KMS-11 (cell line): Measurements from ENCODE around the gene ERO1B.

Source experiments
- H2AFZ ChIP-seq: fragments of 200-600 bp; sonication (generic); 2 replicates; pipeline ENCODE4 v1.6.1; 2016; ENCODE audit warnings: antibody characterized with exemption, mixed run types, low read depth
- H3K27ac ChIP-seq: fragments of 200-600 bp; sonication (generic); 2 replicates; pipeline ENCODE4 v1.6.1; 2016; ENCODE audit warnings: mild to moderate bottlenecking, mixed run types
- H3K27me3 ChIP-seq: fragments of 200-600 bp; sonication (generic); 2 replicates; pipeline ENCODE4 v1.6.1; 2017; ENCODE audit warnings: mild to moderate bottlenecking, low read depth, mixed run types, moderate library complexity; ENCODE audit not compliant: insufficient read depth
- H3K36me3 ChIP-seq: fragments of 200-600 bp; sonication (generic); 2 replicates; pipeline ENCODE4 v1.6.1; 2017; ENCODE audit warnings: mild to moderate bottlenecking, mixed run types; ENCODE audit not compliant: insufficient read depth
- H3K4me1 ChIP-seq: fragments of 200-600 bp; sonication (generic); 2 replicates; pipeline ENCODE4 v1.6.1; 2016; ENCODE audit warnings: mild to moderate bottlenecking, low read depth, mixed run types; ENCODE audit not compliant: poor library complexity, severe bottlenecking
- H3K4me2 ChIP-seq: fragments of 200-600 bp; sonication (generic); 2 replicates; pipeline ENCODE4 v1.7.0; 2016; ENCODE audit warnings: mild to moderate bottlenecking, mixed run types
- H3K4me3 ChIP-seq: fragments of 200-600 bp; sonication (generic); IDR thresholded peaks from 2 replicates; pipeline ENCODE4 v1.6.1; 2017; ENCODE audit warnings: low read depth, low read length, mixed read lengths; ENCODE audit not compliant: insufficient read depth
- H3K79me2 ChIP-seq: fragments of 200-600 bp; sonication (generic); 2 replicates; pipeline ENCODE4 v1.6.1; 2016; ENCODE audit warnings: low read depth, mixed run types; ENCODE audit not compliant: insufficient read depth
- H3K9ac ChIP-seq: fragments of 200-600 bp; sonication (generic); 2 replicates; pipeline ENCODE4 v1.6.1; 2016; ENCODE audit warnings: mild to moderate bottlenecking, mixed run types
- H4K20me1 ChIP-seq: fragments of 200-600 bp; sonication (generic); 2 replicates; pipeline ENCODE4 v1.6.1; 2016; ENCODE audit warnings: mild to moderate bottlenecking, mixed run types; ENCODE audit not compliant: insufficient read depth
- CTCF ChIP-seq: fragments of 200-600 bp; sonication (generic); conservative IDR thresholded peaks from 2 replicates; pipeline ENCODE4 v1.6.1; 2017; ENCODE audit warnings: low read depth, mild to moderate bottlenecking, antibody characterized with exemption, low read length, moderate library complexity, mixed read lengths

Gene ERO1B

GRCh38 chr1:236322566-236323409, 41.0 kb upstream of the ERO1B start:
- H3K27ac ChIP-seq, result no peak overlapping the region
- no peaks in the 10 kb centered on the region for H4K20me1 ChIP-seq
- no peak overlapping the region for H3K4me2 ChIP-seq
- H3K4me1 ChIP-seq, result no peaks in the 10 kb centered on the region
- no peaks in the 10 kb centered on the region for H3K27me3 ChIP-seq
- H3K36me3 ChIP-seq, result no peaks in the 10 kb centered on the region
- TF ChIP-seq CTCF, result no peak
- no peak overlapping the region for H3K4me3 ChIP-seq
- H2AFZ ChIP-seq, result no peak overlapping the region
- no peak overlapping the region for H3K9ac ChIP-seq
- H3K79me2 ChIP-seq, result no peaks in the 10 kb centered on the region

- no peaks in the 10 kb centered on the region for H3K27me3 ChIP-seq
- H3K4me1 ChIP-seq, result no peaks in the 10 kb centered on the region
- no peaks in the 10 kb centered on the region for H3K36me3 ChIP-seq
- no peaks in the 10 kb centered on the region for H3K79me2 ChIP-seq
- H3K9ac ChIP-seq, result no peak overlapping the region
- no peak for TF ChIP-seq CTCF
- no peak overlapping the region for H3K27ac ChIP-seq
- H2AFZ ChIP-seq, result no peak overlapping the region
- H4K20me1 ChIP-seq, result no peaks in the 10 kb centered on the region
- H3K4me2 ChIP-seq, result no peak overlapping the region
- no peak overlapping the region for H3K4me3 ChIP-seq
These were observed 39.3 kb upstream of the ERO1B start for GRCh38 chr1:236321101-236321500.

DNA sequence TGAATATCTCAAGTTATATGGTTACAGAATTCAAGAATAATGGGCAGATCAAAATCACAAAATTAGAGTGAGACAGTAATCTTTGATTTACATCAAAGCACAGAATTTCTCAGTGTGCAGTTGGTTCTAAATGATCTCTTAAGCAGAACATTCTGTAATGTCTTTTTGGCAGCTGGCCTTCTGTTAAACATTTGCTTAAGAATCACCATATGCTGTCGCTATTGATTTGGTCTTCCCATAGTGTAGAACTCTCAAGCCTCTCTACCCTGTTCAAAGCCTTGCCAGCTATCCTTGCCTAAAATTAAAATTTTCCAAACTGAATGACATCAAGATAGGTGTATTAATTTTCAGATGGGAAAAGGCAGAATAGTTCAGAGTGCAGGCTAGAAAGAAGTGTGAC, 38.9 kb upstream of the ERO1B start:
- H3K79me2 ChIP-seq, result no peaks in the 10 kb centered on the region

GRCh38 chr1:236320214-236320613, 38.5 kb upstream of the ERO1B start:
- Histone ChIP-seq H3K9ac (no peak overlapping the region), H3K4me2 (no peak overlapping the region), H3K27ac (no peak overlapping the region), H4K20me1 (no peaks in the 10 kb centered on the region), H3K36me3 (no peaks in the 10 kb centered on the region), H2AFZ (no peak overlapping the region), H3K4me3 (no peak overlapping the region), H3K27me3 (no peaks in the 10 kb centered on the region), H3K79me2 (no peaks in the 10 kb centered on the region), H3K4me1 (no peaks in the 10 kb centered on the region)
- no peak for TF ChIP-seq CTCF

More for the DNA sequence above, 38.9 kb upstream of the ERO1B start:
- Histone ChIP-seq H3K9ac (no peak overlapping the region), H3K4me1 (no peaks in the 10 kb centered on the region), H3K4me3 (no peak overlapping the region), H2AFZ (no peak overlapping the region), H4K20me1 (no peaks in the 10 kb centered on the region), H3K27me3 (no peaks in the 10 kb centered on the region), H3K36me3 (no peaks in the 10 kb centered on the region), H3K27ac (no peak overlapping the region), H3K4me2 (no peak overlapping the region)
- TF ChIP-seq CTCF, result no peak
